ENCODE measurements around the gene RABL6. TPM values are rescaled to one million over a fixed set of nuclear protein-coding genes. Genes with fewer than 3 reads are reported as not detected.
"Not testable (repeated sequence)": the region's sequence is repeated elsewhere in the genome, so short reads cannot be mapped to it uniquely, and the experiment has no call there.

Gene RABL6
- total RNA-seq, 1 donor from 2014 or later: 40.2 TPM

DNA sequence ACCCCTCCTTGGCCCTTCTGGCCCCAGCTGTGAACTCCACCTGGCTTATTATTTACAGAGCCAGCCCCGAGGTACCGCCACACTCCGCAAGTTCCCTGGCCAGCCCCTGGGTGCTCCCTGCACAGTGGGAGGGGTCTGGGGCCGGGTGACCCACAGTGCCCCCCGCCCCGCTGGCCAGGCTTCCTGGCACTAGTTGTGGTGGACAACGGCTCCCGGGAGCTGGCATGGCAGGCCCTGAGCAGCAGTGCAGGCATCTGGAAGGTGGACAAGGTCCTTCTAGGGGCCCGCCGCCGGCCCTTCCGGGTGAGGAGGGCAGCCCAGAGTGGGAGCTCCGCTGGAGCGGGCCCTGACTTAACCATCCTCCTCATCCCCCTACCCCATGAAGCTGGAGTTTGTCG is 48.3 kb downstream of the RABL6 start:
- no peak for DNase-seq (ENCODE audit: low spot score)

DNA sequence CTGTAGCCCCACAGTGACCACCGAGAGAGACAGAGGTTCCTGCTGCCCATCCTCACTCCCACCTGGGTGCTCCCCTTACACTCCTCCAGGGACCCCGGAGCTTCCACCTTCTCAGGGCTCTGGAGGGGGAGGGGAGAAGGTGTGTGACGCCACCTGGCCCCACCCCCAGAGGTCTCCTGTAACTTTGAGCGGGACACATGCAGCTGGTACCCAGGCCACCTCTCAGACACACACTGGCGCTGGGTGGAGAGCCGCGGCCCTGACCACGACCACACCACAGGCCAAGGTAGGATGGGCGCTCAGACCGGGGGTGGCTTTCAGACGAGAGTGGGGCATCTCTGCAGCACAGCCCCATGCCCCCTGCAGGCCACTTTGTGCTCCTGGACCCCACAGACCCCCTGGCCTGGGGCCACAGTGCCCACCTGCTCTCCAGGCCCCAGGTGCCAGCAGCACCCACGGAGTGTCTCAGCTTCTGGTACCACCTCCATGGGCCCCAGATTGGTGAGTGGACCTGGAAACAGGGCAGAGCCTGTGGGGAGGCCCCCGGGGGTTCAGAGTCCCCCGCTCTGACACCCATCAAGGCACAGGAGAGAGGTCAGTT is 48.9 kb downstream of the RABL6 start:
- no peak for DNase-seq (ENCODE audit: low spot score)

DNA sequence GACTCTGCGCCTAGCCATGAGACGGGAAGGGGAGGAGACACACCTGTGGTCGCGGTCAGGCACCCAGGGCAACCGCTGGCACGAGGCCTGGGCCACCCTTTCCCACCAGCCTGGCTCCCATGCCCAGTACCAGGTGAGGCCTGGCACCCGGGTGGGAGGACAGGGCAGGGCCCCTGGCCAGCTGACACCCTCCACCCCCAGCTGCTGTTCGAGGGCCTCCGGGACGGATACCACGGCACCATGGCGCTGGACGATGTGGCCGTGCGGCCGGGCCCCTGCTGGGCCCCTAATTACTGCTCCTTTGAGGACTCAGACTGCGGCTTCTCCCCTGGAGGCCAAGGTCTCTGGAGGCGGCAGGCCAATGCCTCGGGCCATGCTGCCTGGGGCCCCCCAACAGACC is 49.4 kb downstream of the RABL6 start:
- DNase-seq (ENCODE audit: low spot score): no peak

DNA sequence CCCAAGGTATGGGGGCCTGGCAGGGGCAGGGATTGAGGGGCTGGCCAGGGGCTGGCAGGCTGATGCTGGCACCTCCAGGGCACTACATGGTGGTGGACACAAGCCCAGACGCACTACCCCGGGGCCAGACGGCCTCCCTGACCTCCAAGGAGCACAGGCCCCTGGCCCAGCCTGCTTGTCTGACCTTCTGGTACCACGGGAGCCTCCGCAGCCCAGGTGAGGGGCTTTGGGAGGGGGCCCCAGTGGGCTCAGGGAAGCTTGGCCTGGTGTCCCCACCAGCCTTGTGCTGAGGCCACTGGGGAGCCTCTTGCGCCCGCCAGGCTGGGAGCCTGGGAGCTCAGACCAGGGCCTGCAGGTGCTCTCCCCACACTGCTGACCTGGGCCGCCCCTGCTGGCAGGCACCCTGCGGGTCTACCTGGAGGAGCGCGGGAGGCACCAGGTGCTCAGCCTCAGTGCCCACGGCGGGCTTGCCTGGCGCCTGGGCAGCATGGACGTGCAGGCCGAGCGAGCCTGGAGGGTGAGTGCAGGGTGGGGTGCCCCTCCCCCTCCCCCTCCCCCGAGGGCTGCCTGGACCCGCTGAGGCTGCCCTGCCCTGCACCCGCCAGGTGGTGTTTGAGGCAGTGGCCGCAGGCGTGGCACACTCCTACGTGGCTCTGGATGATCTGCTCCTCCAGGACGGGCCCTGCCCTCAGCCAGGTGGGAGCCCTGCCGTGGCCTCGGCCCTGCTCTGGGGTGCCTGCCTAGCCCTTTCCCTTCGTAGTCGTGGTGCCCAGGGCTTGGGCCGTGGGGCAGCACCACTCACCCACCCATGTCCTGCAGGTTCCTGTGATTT is 50.0 kb downstream of the RABL6 start:
- DNase-seq (ENCODE audit: low spot score): no peak

DNA sequence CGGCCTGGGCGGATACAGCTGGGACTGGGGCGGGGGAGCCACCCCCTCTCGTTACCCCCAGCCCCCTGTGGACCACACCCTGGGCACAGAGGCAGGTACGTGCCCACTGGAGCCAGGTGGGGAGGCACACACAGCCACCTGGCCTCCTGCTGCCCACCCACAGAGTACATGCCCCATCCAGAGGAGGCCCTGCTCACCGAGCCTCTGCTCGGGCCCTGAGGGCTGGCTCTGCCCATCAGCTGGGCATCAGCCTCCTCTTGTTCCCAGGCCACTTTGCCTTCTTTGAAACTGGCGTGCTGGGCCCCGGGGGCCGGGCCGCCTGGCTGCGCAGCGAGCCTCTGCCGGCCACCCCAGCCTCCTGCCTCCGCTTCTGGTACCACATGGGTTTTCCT is 50.7 kb downstream of the RABL6 start:
- DNase-seq (ENCODE audit: low spot score): no peak

DNA sequence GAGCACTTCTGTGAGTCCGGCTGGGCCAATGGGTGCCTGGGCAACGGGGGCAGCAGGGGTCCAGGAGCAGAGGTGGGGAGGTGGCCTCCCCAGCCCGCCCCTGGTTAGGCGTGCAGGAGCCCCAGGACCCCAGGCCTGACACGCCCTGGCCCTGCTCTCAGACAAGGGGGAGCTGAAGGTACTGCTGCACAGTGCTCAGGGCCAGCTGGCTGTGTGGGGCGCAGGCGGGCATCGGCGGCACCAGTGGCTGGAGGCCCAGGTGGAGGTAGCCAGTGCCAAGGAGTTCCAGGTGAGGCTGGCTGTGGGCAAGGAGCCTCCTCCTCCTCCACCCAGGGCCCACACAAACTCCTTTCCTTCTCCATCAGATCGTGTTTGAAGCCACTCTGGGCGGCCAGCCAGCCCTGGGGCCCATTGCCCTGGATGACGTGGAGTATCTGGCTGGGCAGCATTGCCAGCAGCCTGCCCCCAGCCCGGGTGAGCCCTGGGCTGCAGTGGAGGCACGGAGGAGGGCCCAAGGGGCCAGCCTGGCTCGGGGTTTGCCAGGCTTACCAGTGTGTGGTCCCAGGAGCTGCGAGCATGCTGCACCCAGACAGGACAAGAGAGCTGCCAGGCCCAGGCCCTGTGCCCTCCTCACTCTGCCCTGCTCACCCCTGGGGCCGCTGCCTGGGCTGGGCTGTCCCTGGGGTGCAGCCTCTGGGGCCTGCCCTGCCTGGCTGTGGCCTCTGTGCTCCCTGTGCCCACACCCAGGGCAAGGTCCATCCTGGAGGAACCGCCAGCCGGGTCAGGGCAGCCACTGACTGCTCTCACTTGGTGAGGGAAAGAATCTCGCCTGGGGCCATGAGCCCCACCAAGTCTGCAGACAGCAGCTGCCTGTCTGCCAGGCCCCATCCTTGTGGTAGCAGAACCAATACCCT is 51.4 kb downstream of the RABL6 start:
- peak; percentile 57 for DNase-seq (ENCODE audit: low spot score)

DNA sequence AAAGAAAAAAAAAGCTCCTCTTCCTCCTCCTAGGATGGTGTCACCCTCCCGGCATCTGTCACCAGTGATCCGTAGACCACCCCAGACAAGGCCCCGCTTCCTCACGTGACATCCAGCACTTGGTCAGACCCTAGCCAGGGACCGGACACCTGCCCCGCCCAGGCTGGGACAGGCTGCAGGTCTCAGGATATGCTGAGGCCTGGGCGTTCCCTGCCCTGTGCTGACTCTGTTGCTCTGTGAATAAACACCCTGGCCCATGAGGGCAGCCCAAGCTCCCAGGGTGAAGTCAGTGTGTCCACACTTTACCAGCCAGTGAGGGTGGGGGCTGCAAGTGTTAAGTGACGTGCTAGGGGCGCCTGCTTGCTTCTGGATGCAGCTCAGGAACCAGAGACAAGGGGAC is 52.8 kb downstream of the RABL6 start:
- DNase-seq (ENCODE audit: low spot score): no peak

DNA sequence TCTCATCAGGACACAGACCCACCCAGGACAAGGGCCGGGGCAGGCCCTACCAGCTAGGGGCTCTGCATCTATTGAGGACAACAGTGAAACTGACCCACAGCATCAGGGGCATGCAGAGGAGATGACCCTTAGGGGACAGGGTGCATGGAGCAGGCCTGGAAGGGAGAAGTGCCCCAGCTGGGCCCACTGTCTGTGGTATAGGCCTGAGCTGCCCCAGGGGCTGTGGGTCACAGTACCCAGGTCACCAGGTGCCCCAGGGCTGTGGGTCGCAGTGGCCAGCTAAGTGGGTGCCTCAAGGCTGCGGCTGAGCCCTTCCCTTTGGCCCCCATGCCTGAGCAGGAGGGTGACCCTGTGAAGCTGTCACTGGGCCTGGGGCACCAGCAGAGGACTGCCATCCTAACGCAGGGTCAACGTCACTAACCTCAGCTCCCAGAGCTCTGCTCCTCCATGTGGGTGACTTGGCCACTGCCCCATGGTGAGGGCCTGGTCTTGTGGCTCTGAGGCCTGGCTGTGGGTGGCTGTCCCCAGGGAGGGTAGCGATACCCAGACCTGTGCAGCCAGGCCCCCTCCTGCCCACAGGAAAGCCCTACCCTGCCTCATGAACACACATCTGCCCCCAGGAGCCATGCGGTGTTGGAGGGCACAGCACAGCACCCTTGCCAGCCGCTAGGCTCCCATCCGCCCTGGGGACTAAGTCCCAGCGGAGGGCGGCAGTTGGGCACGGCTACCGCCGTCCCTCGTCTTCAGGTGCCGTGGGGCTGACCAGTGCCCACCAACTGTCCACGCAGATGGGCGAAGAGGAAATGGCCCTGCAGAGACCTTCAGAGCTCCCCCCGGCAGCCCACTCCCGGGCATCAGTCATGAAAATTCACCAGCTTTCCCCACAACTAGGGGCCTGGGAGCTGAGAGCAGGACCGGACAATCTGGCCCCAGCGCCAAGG is 53.5 kb downstream of the RABL6 start:
- DNase-seq (ENCODE audit: low spot score): no peak

DNA sequence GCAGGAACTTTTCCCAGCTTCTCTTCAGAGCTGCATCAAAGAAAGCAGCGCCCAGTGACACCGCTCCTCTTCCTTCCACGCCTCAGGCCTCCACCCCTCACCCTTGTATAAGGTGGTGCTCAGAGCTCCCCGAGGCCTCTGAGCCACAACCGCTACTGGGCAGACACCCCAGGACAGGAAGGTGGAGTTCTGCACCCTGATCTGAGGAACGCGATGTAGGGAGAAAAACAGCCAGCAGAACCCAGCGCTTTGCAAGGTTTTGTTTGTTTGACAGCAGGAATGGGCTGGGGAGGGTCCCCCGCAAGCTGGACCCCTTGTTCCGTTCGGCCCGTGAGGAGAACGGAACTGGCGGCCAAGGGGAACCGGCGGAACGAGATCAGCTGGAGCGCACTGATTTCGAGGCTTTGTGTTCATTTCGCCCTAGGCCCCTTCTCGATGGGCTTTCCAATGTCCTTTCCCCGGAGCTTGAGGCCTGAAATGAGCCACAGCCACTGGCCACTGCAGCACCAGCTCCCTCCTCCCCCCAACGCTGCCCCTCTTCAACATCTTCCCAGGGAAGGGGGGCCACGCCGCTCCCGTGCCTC is 54.2 kb downstream of the RABL6 start:
- no peak for DNase-seq (ENCODE audit: low spot score)

DNA sequence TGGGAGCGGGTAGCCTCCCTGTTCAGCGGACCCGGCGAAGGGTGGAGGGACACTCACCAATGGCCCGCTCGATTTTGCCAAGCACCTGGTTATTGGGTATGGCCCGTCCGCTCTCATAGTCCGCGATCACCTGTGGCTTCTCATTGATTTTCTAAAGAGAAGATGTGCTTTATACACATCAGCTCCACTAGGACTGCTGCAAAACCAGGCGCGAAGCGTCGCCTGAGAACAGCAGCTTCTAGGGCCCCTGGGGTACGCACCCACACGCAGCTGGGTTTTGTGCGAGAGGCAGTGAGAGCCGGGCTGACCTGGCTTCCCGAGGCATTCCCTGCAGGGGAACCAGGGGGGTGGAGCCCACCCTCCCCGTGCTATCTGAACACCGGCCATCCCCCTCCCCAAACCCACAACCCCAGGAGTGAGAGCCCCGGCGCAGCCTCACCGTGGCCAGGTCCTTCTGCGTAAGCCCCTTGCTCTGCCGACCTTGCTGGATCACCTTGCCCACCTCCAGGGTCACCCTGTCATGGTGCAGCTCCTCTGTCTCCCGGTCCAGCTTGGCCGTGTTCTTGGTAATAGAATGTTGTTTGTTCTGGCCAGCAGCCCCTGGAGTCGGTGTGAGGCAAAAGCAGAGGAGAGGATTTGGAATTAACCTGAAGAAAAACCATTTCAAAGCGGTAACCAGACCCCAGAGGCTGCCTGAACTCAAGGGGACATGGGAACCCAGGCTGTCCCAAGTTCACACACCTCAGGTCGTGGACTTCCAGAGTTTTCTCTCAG is 55.3 kb downstream of the RABL6 start:
- no peak for DNase-seq (ENCODE audit: low spot score)

DNA sequence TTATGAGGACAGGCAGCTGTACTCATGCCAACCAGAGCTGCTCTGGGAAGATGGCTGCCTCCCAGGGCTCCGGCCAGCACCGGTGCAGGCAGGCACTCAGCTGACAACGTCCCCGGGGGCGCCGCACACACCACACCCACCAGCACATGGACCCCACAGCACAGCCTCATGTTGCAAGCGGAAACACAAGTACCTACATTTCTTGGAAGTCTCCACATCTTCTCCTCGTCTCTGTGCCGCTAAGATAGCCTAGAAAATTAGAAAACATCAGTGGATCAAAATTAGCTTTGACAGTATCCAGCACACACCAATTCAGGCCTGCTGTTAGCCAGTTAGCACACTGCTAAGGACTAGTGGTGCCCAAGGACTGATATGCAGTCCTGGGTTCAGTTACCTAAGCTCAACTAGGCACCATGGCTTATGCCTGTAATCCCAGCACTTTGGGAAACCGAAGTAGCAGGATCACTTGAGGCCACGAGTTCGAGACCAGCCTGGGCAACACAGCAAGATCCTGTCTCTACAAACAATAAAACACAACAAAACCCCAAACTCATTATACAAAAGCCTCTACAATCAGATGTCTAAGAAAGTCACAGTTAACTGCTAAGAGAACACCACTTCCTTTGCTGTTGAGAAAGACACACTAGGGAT is 56.0 kb downstream of the RABL6 start:
- no peak for DNase-seq (ENCODE audit: low spot score)

DNA sequence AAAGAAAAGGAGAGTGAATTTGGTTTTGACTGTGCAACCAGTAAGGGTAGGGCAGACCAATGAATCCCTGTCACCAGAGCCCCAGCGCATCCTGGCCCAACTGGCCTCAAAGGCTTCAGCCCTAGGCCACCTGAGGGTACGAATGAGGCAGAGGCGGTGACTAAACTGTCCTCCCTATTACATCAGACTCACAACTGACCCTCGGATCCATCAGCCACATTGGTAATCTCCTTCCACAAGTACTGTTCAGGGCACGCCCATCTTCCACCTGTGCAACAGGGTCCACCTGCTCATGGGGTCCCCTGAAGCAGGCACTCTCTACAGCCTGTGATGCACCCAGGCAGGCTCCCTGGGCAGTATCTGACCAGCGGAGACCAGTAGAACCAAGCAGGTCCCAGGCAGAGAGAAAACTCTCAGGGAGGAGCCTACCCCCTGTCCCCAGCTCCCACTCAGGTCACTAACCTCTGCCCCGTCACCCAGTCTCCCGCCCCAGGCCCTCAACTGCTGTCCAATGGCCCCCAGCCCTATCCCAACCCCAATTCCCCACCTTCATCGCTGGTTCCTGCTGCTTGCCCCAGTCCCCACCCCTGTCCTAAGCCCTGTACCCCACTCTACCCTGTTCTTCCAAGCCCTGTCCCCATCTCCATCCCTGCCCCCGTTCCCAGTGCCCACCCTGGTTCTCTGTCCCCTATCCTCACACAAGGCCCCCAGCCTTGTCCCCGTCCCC is 57.5 kb downstream of the RABL6 start:
- DNase-seq (ENCODE audit: low spot score): no peak

DNA sequence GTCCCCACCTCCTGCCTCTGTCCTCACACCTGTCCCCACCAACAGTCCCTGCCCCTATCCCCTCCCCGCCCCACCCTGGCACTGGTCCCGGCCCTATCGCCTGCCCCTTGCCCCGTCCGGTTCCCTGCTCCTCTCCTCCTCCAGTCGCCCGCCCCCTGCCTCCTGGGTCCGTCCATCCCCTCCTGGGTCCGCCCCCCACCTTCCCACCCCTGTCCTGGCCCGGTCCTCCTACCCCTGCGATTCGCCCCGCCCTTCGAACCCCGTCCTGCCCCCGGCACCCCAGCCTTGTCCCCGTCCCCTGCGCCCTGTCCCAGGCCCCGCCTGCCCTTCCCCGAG is 58.0 kb downstream of the RABL6 start:
- no peak for DNase-seq (ENCODE audit: low spot score)

DNA sequence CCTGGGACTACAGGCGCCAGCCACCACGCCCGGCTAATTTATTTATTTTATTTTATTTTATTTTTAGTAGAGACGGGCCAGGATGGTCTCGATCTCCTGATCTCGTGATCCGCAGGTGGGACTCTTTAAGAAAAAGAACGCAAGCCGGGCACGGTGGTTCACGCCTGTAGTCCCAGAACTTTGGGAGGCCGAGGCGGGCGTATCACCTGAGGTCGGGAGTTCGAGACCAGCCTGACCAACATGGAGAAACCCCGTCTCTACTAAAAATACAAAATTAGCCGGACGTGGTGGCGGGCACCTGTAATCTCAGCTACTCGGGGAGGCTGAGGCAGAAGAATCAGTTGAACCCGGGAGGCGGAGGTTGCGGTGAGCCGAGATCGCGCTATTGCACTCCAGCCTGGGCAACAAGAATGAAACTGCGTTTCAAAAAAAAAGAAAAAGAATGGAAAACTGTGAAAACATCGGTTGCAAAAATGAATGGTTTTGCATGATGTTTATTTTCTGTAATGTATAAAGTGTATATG is 59.2 kb downstream of the RABL6 start:
- DNase-seq (ENCODE audit: low spot score): not testable (repeated sequence)

DNA sequence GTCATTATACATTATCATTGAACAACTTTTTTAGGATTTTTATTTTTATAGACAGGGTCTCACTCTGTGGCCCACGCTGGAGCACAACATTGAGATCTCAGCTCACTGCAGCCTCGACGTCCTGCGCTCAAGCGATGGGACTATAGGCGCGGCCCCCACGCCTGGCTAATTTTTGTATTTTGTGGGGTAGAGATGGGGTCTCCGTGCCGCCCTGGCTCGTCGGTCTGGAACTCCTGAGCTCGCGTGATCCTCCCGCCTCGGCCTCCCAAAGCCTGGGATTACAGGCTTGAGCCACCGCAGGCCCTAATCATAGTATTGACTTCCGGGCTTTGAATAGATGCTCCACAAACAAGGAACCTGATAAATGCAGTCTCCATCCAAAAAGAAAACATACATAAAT is 59.7 kb downstream of the RABL6 start:
- DNase-seq (ENCODE audit: low spot score): no peak

DNA sequence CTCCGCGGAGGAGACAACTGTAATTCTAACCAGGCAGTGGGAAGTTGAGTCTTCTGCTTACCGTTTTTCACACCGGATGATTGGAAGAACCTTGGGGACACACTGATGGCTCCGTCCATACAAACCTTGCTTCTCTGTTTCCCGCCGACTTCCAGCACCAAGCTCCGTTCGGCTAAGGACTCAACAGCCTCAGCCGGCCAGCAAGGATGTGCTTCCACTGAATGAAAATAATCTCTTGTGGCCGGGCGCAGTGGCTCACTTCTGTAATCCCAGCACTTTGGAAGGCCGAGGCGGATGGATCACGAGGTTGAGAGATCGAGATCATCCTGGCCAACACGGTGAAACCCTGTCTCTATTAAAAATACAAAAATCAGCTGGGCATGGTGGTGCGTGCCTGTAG is 60.2 kb downstream of the RABL6 start:
- no peak for DNase-seq (ENCODE audit: low spot score)

DNA sequence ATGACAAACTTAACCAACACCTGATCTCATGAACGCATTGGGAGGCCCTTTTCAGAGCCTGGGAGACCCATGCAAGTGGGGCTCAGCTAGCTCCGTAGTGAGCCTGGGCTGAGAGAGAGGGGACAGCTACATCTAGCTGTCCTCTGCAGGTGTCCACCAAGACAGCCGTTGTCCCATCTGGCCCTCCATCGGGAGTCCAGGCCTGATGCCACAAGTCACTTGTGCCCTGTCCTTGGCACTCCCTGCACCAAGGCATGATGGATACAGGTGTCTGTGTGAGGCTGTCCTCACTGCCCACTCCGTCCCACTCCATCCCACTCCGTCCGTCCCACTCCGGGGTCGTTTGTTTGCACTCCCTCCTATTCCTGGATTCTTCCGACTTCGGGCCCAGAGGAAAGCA is 60.9 kb downstream of the RABL6 start:
- no peak for DNase-seq (ENCODE audit: low spot score)

DNA sequence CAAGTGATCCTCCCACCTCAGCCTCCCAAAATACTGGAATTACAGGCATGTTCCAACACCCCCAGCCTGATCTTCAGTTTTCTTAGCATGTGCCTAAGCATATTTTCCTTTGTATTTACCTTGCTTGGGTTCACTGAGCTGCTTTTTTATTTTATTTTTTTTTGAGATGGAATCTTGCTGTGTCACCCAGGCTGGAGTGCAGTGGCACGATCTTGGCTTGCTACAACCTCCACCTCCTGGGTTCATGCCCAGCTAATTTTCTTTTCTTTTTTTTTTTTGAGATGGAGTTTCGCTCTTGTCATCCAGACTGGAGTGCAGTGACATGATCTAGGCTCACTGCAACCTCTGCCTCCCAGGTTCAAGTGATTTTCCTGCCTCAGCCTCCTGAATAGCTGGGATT is 61.9 kb downstream of the RABL6 start:
- DNase-seq (ENCODE audit: low spot score): not testable (repeated sequence)

DNA sequence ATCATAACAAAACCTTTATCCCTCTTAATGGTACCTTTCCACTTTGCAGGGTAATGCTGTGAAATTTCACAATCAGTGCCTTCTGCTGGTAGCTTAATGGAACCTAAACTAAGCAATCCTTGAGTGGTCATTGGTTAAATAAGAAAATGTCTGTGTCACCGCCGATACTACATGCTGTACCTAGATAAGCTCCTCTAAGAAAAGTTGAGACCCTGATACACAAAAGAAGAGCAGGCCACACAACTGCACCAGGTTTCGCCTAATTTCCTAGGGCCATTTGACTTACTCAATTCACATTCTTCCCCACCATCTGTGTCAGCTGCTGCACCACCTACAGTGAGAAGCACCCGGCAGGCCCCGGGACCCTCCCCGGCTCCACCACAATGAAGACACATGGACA is 67.4 kb downstream of the RABL6 start:
- no peak for DNase-seq (ENCODE audit: low spot score)
